ENCODE measurements around the gene KRT38. TPM values are rescaled to one million over a fixed set of nuclear protein-coding genes. Genes with fewer than 3 reads are reported as not detected.

Gene KRT38
- total and polyA plus RNA-seq, 2 of the 8 experiments (the other 6 are each of a cell fraction or from before 2014, with no cell fraction given): not detected

DNA sequence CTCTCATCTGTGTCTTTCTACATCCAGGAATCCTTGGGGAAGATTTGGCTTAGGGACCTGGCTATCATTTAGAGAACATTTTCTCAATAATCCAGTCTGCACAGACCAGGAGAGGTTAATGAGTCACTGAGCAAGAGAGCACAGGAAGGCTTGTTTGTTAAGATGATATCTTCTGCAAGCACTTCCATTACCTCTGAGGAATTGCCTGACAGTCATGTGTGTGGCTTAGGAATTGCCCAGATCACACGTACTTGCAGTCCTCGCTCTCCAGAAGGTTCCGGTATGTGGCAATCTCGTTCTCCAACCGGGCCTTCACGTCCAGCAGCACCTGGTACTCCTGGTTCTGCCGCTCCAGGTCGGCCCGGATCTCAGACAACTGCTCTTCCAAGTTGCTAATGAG lies 19.7 kb downstream of the KRT38 start:
- Histone ChIP-seq H2BK120ac (replicated peaks; ENCODE audit: low read depth, low read length) (no peak overlapping the region), H3K4me2 (ENCODE audit: insufficient read depth in 1 of 2, low read depth in 2 of 2, low read length in 2 of 2) (no peak overlapping the region), H2AK5ac (ENCODE audit: low read depth, low read length) (no peak overlapping the region), H3K18ac (ENCODE audit: extremely low read depth, low read length) (no peak overlapping the region), H3K4me1 (replicated peaks in 1 of 4; ENCODE audit: control insufficient read depth in 3 of 4, insufficient read depth in 4 of 4, low read length in 3 of 4) (no peaks in the 10 kb centered on the region; a peak in 1 of 7 replicates), H4K20me1 (replicated peaks in 1 of 2; ENCODE audit: control insufficient read depth in 1 of 2, insufficient read depth in 2 of 2, low read length in 2 of 2) (no peaks in the 10 kb centered on the region), H3K56ac (replicated peaks; ENCODE audit: insufficient read length, low read depth, low read length) (no peak overlapping the region), H3K79me1 (ENCODE audit: low read depth, low read length) (no peaks in the 10 kb centered on the region), H3K27ac (ENCODE audit: low read depth, low read length) (no peak overlapping the region), H3K14ac (ENCODE audit: insufficient read length) (no peak overlapping the region), H3K23ac (ENCODE audit: insufficient read length) (no peak overlapping the region), H4K8ac (ENCODE audit: extremely low read depth, insufficient read depth, low read length) (no peak overlapping the region), H4K5ac (ENCODE audit: insufficient read length, low read depth, low read length) (no peak overlapping the region), H3K79me2 (ENCODE audit: control insufficient read depth in 1 of 2, insufficient read depth in 2 of 2, low read length in 2 of 2) (no peaks in the 10 kb centered on the region), H2BK5ac (ENCODE audit: low read depth, low read length) (no peak overlapping the region), H3K4me3 (ENCODE audit: extremely low read depth in 1 of 4, insufficient read depth in 2 of 4, low read depth in 3 of 4, low read length in 4 of 4) (no peak overlapping the region), H2AFZ (ENCODE audit: low read length) (no peak overlapping the region), H3K23me2 (ENCODE audit: low read depth, low read length) (no peaks in the 10 kb centered on the region), H2BK15ac (ENCODE audit: low read length) (no peak overlapping the region), H3K4ac (replicated peaks; ENCODE audit: insufficient read length, low read depth, low read length) (no peak overlapping the region), H2BK20ac (ENCODE audit: low read length) (no peak overlapping the region), H3K9ac (replicated peaks in 1 of 4; ENCODE audit: extremely low read depth in 1 of 4, low read depth in 3 of 4, low read length in 3 of 4) (no peak overlapping the region), H2BK12ac (ENCODE audit: low read depth, low read length) (no peak overlapping the region), H4K91ac (replicated peaks; ENCODE audit: insufficient read length, low read length) (no peak overlapping the region), H3K27me3 (replicated peaks in 1 of 4; ENCODE audit: control insufficient read depth in 3 of 4, extremely low read depth in 1 of 4, insufficient read depth in 3 of 4, low read length in 3 of 4) (no peaks in the 10 kb centered on the region), H3K36me3 (ENCODE audit: control insufficient read depth in 2 of 4, insufficient read depth in 4 of 4, low read length in 3 of 4) (no peaks in the 10 kb centered on the region), H3K9me3 (ENCODE audit: insufficient read depth in 2 of 2, low read depth in 1 of 2, low read length in 1 of 2) (no peaks in the 10 kb centered on the region)
- FAIRE-seq (no peak), DNase-seq (ENCODE audit: low read depth in 1 of 2, low spot score in 2 of 2) (no peak)
- TF ChIP-seq POLR2AphosphoS5 (IDR thresholded peaks at IDR 0.05; ENCODE audit: low read depth, low read length) (no peak), JUN (IDR thresholded peaks at IDR 0.05; ENCODE audit: low read depth, low read length) (no peak), GTF2F1 (IDR thresholded peaks at IDR 0.05; ENCODE audit: borderline replicate concordance, low read depth, low read length) (no peak), RFX5 (IDR thresholded peaks at IDR 0.05; ENCODE audit: borderline replicate concordance, low read depth, low read length) (no peak), BRCA1 (IDR thresholded peaks at IDR 0.05; ENCODE audit: low read depth, low read length) (no peak), GABPA (IDR thresholded peaks at IDR 0.05; ENCODE audit: borderline replicate concordance, insufficient read depth, low read length) (no peak), EP300 (IDR thresholded peaks at IDR 0.05; ENCODE audit: borderline replicate concordance in 1 of 2, low read depth in 2 of 2, low read length in 2 of 2) (no peak), RXRA (IDR thresholded peaks at IDR 0.05; ENCODE audit: insufficient read depth, low read depth, low read length) (no peak), SRF (IDR thresholded peaks at IDR 0.05; ENCODE audit: low read depth, low read length) (no peak), BACH1 (IDR thresholded peaks at IDR 0.05; ENCODE audit: low read length) (no peak), CHD1 (IDR thresholded peaks at IDR 0.05; ENCODE audit: low read depth, low read length) (no peak), SP1 (IDR thresholded peaks at IDR 0.05; ENCODE audit: low read depth, low read length) (no peak)
- CTCF ChIA-PET (ENCODE audit: partially characterized antibody): no interaction called here
- POLR2A ChIA-PET (ENCODE audit: partially characterized antibody): no interaction called here
- 94% methylated on average over 9 of the region's 9 CpGs; no CpG with 5 or more reads in 1 of the 2 experiments for WGBS, 2 experiments (ENCODE audit: extremely low coverage in 1 of 2, insufficient coverage in 1 of 2, insufficient read length in 1 of 2, insufficient replicate concordance in 2 of 2, low coverage in 1 of 2, low lambda C conversion rate in 2 of 2, missing lambda C conversion rate in 1 of 2)

All from H1 (cell line).